Vagina (tissue), 2 donors: ENCODE results near the gene CLEC7A. TPM values are rescaled to one million over a fixed set of nuclear protein-coding genes. Genes with fewer than 3 reads are reported as not detected.

ENCODE experiments used
- DNase-seq, 2 donors: peaks; one replicate each; pipeline ENCODE4 v3.0.0-alpha.2; 2017; ENCODE audit errors: extremely low spot score in 2 of 2
- H3K27ac ChIP-seq: fragments of 200-600 bp; sonication (generic); one replicate; pipeline ENCODE4 v1.5.1; 2019
- H3K27me3 ChIP-seq: fragments of 200-600 bp; sonication (generic); one replicate; pipeline ENCODE4 v1.5.1; 2019
- H3K36me3 ChIP-seq, 2 donors: fragments of 200-600 bp; sonication (generic); one replicate each; pipeline ENCODE4 v1.5.1; 2017 to 2019
- H3K4me1 ChIP-seq: fragments of 200-600 bp; sonication (generic); one replicate; pipeline ENCODE4 v1.5.1; 2019
- H3K4me3 ChIP-seq, 2 donors: fragments of 200-600 bp; sonication (generic); 1 replicate in 1 of 2; 2 replicates in 1 of 2; pipeline ENCODE4 v1.5.1; 2016 to 2019
- H3K9me3 ChIP-seq: fragments of 200-600 bp; sonication (generic); one replicate; pipeline ENCODE4 v1.5.1; 2019
- CTCF ChIP-seq, 3 experiments: fragments of 450-650 bp in 2 of 3; fragments of 200-600 bp in 1 of 3; sonication (generic) in 1 of 3; IDR thresholded peaks; one replicate each; pipeline ENCODE4 v1.5.1; 2017 to 2019; ENCODE audit warnings: antibody characterized with exemption in 3 of 3, mild to moderate bottlenecking in 2 of 3, moderate library complexity in 2 of 3
- POLR2A ChIP-seq, 2 donors: fragments of 450-650 bp; IDR thresholded peaks; one replicate each; pipeline ENCODE4 v1.6.1; 2017; ENCODE audit warnings: antibody characterized with exemption in 2 of 2, mild to moderate bottlenecking in 2 of 2, moderate library complexity in 2 of 2
- POLR2AphosphoS5 ChIP-seq, 2 donors: sonication (generic); formaldehyde crosslinking; IDR thresholded peaks; one replicate each; pipeline ENCODE4 v1.9.0; 2017; ENCODE audit warnings: antibody characterized with exemption in 2 of 2, mild to moderate bottlenecking in 2 of 2, low read depth in 1 of 2; ENCODE audit not compliant: insufficient read depth in 1 of 2
- intact Hi-C: fragments of 100-400 bp; cut with DNase I; formaldehyde crosslinking; loops from one replicate; pipeline ENCODE4 v1.15.1; 2023
- total RNA-seq: library from RNA; depleted of rRNA; stranded (reverse); fragments of >200 nt; gene quantifications from one replicate; pipeline ENCODE4 v1.2.3, GENCODE V29; 2016

CLEC7A gene
- total RNA-seq, 1 donor from 2014 or later = 7.9 TPM

DNA sequence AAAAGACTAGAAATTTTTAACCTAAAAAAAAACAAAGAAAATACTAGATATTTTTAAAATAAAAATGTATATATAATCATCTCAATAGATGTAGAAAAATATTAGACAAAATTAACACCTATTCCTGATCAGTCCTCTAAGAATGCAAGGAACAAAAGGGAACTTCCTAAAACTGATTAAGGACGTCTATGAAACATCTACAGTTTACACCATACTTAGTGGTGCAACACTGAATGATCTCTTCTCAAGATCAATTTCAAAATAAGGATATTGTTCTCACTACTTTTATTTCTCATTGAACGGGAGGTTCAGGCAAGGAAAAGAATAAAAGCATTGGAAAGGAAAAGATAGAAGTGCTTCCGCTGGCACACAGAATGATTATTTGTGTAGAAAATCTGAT, 26.0 kb upstream of the CLEC7A start:
- intact Hi-C loops = loop anchor here (10.0 kb wide), 1 partner anchor 409 kb away; no protein-coding TSS in a partner anchor
- H3K27ac ChIP-seq = no peak overlapping the region
- peaks cover 6% of the 10 kb centered on the region for H3K4me1 ChIP-seq
- no peaks in the 10 kb centered on the region for H3K27me3 ChIP-seq
- H3K9me3 ChIP-seq = no peaks in the 10 kb centered on the region
- no peaks in the 10 kb centered on the region for H3K36me3 ChIP-seq
- no peak overlapping the region for H3K4me3 ChIP-seq
- no peak for TF ChIP-seq CTCF (IDR thresholded peaks at IDR 0.05)
- no peak for TF ChIP-seq POLR2AphosphoS5 (IDR thresholded peaks at IDR 0.05; ENCODE audit: insufficient read depth in 1 of 2, low read depth in 1 of 2)
- TF ChIP-seq POLR2A (IDR thresholded peaks at IDR 0.05) = no peak
- no peak for DNase-seq

GRCh38 chr12:10154145-10154496, 24.1 kb upstream of the CLEC7A start:
- Histone ChIP-seq H3K27ac (peak overlapping the region; percentile 86), H3K9me3 (no peaks in the 10 kb centered on the region)
- intact Hi-C loops = loop anchor here (5.0 to 10.0 kb wide), 2 partner anchors 33 to 411 kb away; no protein-coding TSS in a partner anchor

DNA sequence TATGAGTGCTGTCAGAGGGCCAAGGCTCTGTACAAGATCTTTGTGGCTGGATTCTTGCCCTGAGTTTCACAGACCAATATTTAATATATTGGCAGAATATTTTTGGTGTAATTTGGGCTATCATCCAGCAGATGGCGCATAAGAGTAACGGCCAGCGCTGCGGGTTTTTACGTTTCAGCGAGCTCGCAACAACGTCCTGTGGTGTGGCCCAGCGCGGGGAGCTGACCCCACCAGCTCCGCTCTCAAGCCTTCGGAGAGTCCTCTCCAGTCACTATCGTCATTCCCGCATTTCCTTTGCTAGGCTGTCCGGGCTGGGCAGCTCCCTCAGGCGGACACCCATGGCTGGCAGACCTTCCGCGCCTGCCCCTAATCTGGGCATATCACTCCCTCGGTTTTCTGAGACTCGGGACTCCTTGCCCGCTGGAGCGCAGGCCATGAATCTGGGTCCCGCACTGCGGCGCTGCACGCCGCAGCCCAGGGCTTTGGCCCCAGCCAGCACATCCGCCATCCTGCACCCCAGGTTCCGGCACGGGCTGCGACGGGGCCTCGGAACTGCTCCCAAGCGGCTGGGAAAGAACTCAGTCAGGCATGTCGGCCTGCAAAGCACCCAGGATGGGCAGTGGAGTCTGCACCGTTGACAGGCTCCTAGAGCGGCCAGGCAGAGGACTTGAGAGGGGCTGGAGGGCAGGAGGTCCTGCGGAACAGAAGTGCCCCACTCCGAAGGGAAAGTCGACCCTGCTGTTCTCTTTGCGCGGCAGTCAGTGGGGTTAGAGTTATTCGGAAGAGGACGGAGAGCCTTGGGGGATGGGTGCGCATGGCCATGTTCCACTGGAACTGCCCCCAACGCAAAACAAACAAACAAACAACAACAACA, 23.5 kb upstream of the CLEC7A start:
- H3K4me1 ChIP-seq = peaks cover 6% of the 10 kb centered on the region
- TF ChIP-seq CTCF (IDR thresholded peaks at IDR 0.05) (peak; percentile 70 to 87 (median 85)), POLR2A (IDR thresholded peaks at IDR 0.05) (no peak), POLR2AphosphoS5 (IDR thresholded peaks at IDR 0.05; ENCODE audit: insufficient read depth in 1 of 2, low read depth in 1 of 2) (peak in 1 of 2 donors; percentile 75)
- peak overlapping the region; percentile 86 for H3K27ac ChIP-seq
- H3K9me3 ChIP-seq = no peaks in the 10 kb centered on the region
- peak overlapping the region; percentile 50 to 57 for H3K4me3 ChIP-seq
- peak in 1 of 2 donors; percentile 88 for DNase-seq
- intact Hi-C loops = loop anchor here (5.0 to 10.0 kb wide), 2 partner anchors 34 to 411 kb away; no protein-coding TSS in a partner anchor
- H3K36me3 ChIP-seq = no peaks in the 10 kb centered on the region
- H3K27me3 ChIP-seq = no peaks in the 10 kb centered on the region

More at GRCh38 chr12:10154145-10154496, 24.1 kb upstream of the CLEC7A start:
- TF ChIP-seq CTCF (IDR thresholded peaks at IDR 0.05) = no peak
- DNase-seq = no peak
- Histone ChIP-seq H3K4me1 (peaks cover 6% of the 10 kb centered on the region), H3K27me3 (no peaks in the 10 kb centered on the region), H3K36me3 (no peaks in the 10 kb centered on the region), H3K4me3 (peak overlapping the region; percentile 50 to 57)

GRCh38 chr12:10151621-10152020, 21.6 kb upstream of the CLEC7A start:
- Histone ChIP-seq H3K27me3 (no peaks in the 10 kb centered on the region), H3K36me3 (no peaks in the 10 kb centered on the region), H3K27ac (no peak overlapping the region), H3K9me3 (no peaks in the 10 kb centered on the region), H3K4me1 (peaks cover 6% of the 10 kb centered on the region), H3K4me3 (no peak overlapping the region)
- no peak for DNase-seq
- intact Hi-C loops = loop anchor here (5.0 to 10.0 kb wide), 2 partner anchors 36 to 413 kb away; no protein-coding TSS in a partner anchor
- TF ChIP-seq POLR2AphosphoS5 (IDR thresholded peaks at IDR 0.05; ENCODE audit: insufficient read depth in 1 of 2, low read depth in 1 of 2) (no peak), CTCF (IDR thresholded peaks at IDR 0.05) (no peak), POLR2A (IDR thresholded peaks at IDR 0.05) (no peak)
